ENCODE data around the gene ASPRV1. TPM values are rescaled to one million over a fixed set of nuclear protein-coding genes. Genes with fewer than 3 reads are reported as not detected.

The ASPRV1 gene
- total and polyA plus RNA-seq, 2 experiments from 2014 or later = 0.73 TPM; not detected in 1

GRCh38 chr2:69986691-69987090 is 25.3 kb upstream of the ASPRV1 start:
- no peak for DNase-seq (ENCODE audit: low spot score)
- Histone ChIP-seq H3K4me2 (no peak overlapping the region), H3K27me3 (no peaks in the 10 kb centered on the region), H4K20me1 (ENCODE audit: insufficient read depth, poor library complexity, severe bottlenecking) (no peaks in the 10 kb centered on the region), H3K79me2 (no peaks in the 10 kb centered on the region), H3K4me1 (ENCODE audit: insufficient read depth) (no peaks in the 10 kb centered on the region), H2AFZ (no peak overlapping the region), H3K27ac (no peak overlapping the region), H3K9me3 (ENCODE audit: low read depth) (no peaks in the 10 kb centered on the region), H3K4me3 (no peak overlapping the region), H3K9me2 (replicated peaks; ENCODE audit: insufficient read depth) (no peaks in the 10 kb centered on the region), H3K36me3 (replicated peaks; ENCODE audit: insufficient read depth, low read depth) (no peaks in the 10 kb centered on the region)
- WGBS (ENCODE audit: low lambda C conversion rate, missing lambda C conversion rate) = 91% methylated on average over 4 of the region's 4 CpGs
- TF ChIP-seq EZH2 (IDR thresholded peaks at IDR 0.05; ENCODE audit: borderline replicate concordance) = no peak
- no peak for TF ChIP-seq EZH2phosphoT487 (IDR thresholded peaks at IDR 0.05; ENCODE audit: low read depth, severe bottlenecking, unreplicated experiment)

GRCh38 chr2:69985688-69986087 is 24.3 kb upstream of the ASPRV1 start:
- Histone ChIP-seq H2AFZ (no peak overlapping the region), H3K79me2 (no peaks in the 10 kb centered on the region), H4K20me1 (ENCODE audit: insufficient read depth, poor library complexity, severe bottlenecking) (no peaks in the 10 kb centered on the region), H3K9me3 (ENCODE audit: low read depth) (no peaks in the 10 kb centered on the region), H3K27ac (no peak overlapping the region), H3K4me1 (ENCODE audit: insufficient read depth) (no peaks in the 10 kb centered on the region), H3K9me2 (replicated peaks; ENCODE audit: insufficient read depth) (no peaks in the 10 kb centered on the region), H3K4me2 (no peak overlapping the region), H3K27me3 (no peaks in the 10 kb centered on the region), H3K4me3 (no peak overlapping the region), H3K36me3 (replicated peaks; ENCODE audit: insufficient read depth, low read depth) (no peaks in the 10 kb centered on the region)
- no peak for DNase-seq (ENCODE audit: low spot score)
- TF ChIP-seq EZH2 (IDR thresholded peaks at IDR 0.05; ENCODE audit: borderline replicate concordance) (no peak), CTCF (IDR thresholded peaks at IDR 0.05; ENCODE audit: poor library complexity) (no peak), EZH2phosphoT487 (IDR thresholded peaks at IDR 0.05; ENCODE audit: low read depth, severe bottlenecking, unreplicated experiment) (no peak)
- WGBS (ENCODE audit: low lambda C conversion rate, missing lambda C conversion rate) = 96% methylated on average over 10 of the region's 10 CpGs

- no peaks in the 10 kb centered on the region for H3K79me2 ChIP-seq
- WGBS (ENCODE audit: low lambda C conversion rate, missing lambda C conversion rate) = 96% methylated on average over 3 of the region's 3 CpGs
- no peaks in the 10 kb centered on the region for H3K36me3 ChIP-seq (replicated peaks; ENCODE audit: insufficient read depth, low read depth)
- no peaks in the 10 kb centered on the region for H4K20me1 ChIP-seq (ENCODE audit: insufficient read depth, poor library complexity, severe bottlenecking)
- no peak overlapping the region for H2AFZ ChIP-seq
- no peaks in the 10 kb centered on the region for H3K9me2 ChIP-seq (replicated peaks; ENCODE audit: insufficient read depth)
- no peak overlapping the region for H3K4me3 ChIP-seq
- DNase-seq (ENCODE audit: low spot score) = no peak
- H3K27ac ChIP-seq = no peak overlapping the region
- H3K4me2 ChIP-seq = no peak overlapping the region
- TF ChIP-seq CTCF (IDR thresholded peaks at IDR 0.05; ENCODE audit: poor library complexity) (no peak), EZH2 (IDR thresholded peaks at IDR 0.05; ENCODE audit: borderline replicate concordance) (no peak), EZH2phosphoT487 (IDR thresholded peaks at IDR 0.05; ENCODE audit: low read depth, severe bottlenecking, unreplicated experiment) (no peak)
- H3K27me3 ChIP-seq = no peaks in the 10 kb centered on the region
- no peaks in the 10 kb centered on the region for H3K4me1 ChIP-seq (ENCODE audit: insufficient read depth)
- no peaks in the 10 kb centered on the region for H3K9me3 ChIP-seq (ENCODE audit: low read depth)
These were observed 23.8 kb upstream of the ASPRV1 start for GRCh38 chr2:69985216-69985615.

- Histone ChIP-seq H2AFZ (no peak overlapping the region), H3K4me1 (ENCODE audit: insufficient read depth) (no peaks in the 10 kb centered on the region), H4K20me1 (ENCODE audit: insufficient read depth, poor library complexity, severe bottlenecking) (no peaks in the 10 kb centered on the region), H3K9me2 (replicated peaks; ENCODE audit: insufficient read depth) (no peaks in the 10 kb centered on the region), H3K9me3 (ENCODE audit: low read depth) (no peaks in the 10 kb centered on the region), H3K36me3 (replicated peaks; ENCODE audit: insufficient read depth, low read depth) (no peaks in the 10 kb centered on the region), H3K79me2 (no peaks in the 10 kb centered on the region), H3K4me3 (no peak overlapping the region), H3K4me2 (no peak overlapping the region), H3K27ac (no peak overlapping the region), H3K27me3 (no peaks in the 10 kb centered on the region)
- no peak for DNase-seq (ENCODE audit: low spot score)
- no peak for TF ChIP-seq EZH2phosphoT487 (IDR thresholded peaks at IDR 0.05; ENCODE audit: low read depth, severe bottlenecking, unreplicated experiment)
- WGBS (ENCODE audit: low lambda C conversion rate, missing lambda C conversion rate) = 93% methylated on average over 3 of the region's 3 CpGs
These were observed 22.0 kb upstream of the ASPRV1 start for GRCh38 chr2:69983392-69983966.
